SK-N-SH treated with all-trans-retinoic acid at 6 μM for 48 hours (cell line): ENCODE measurements around the gene ZNF451.

ENCODE experiments used
- CREB5 ChIP-seq: fragments of 250-450 bp; sonication (Bioruptor Pico); IDR thresholded peaks from 2 replicates; pipeline ENCODE4 v1.5.1; 2020; ENCODE audit warnings: low read depth, mild to moderate bottlenecking, moderate library complexity
- CSDC2 ChIP-seq: fragments of 250-450 bp; sonication (Bioruptor Pico); IDR thresholded peaks from 2 replicates; pipeline ENCODE4 v1.5.0; 2020; ENCODE audit warnings: mild to moderate bottlenecking, moderate library complexity
- GLIS3 ChIP-seq: fragments of 250-450 bp; sonication (Bioruptor Pico); IDR thresholded peaks from 2 replicates; pipeline ENCODE4 v1.5.0; 2020; ENCODE audit warnings: mild to moderate bottlenecking, moderate library complexity
- ISL1 ChIP-seq: fragments of 250-450 bp; sonication (Bioruptor Pico); IDR thresholded peaks from 2 replicates; pipeline ENCODE4 v2.1.2; 2022; ENCODE audit warnings: mild to moderate bottlenecking, moderate library complexity
- PATZ1 ChIP-seq: fragments of 250-450 bp; sonication (Bioruptor Pico); IDR thresholded peaks from 2 replicates; pipeline ENCODE4 v1.8.0; 2020; ENCODE audit warnings: mild to moderate bottlenecking, moderate library complexity, borderline replicate concordance
- POU6F1 ChIP-seq: fragments of 250-450 bp; sonication (Bioruptor Pico); IDR thresholded peaks from 2 replicates; pipeline ENCODE4 v1.8.0; 2021; ENCODE audit warnings: low read depth, mild to moderate bottlenecking, moderate library complexity, borderline replicate concordance
- RARB ChIP-seq: fragments of 250-450 bp; sonication (Bioruptor Pico); IDR thresholded peaks from 2 replicates; pipeline ENCODE4 v1.8.0; 2021; ENCODE audit warnings: mild to moderate bottlenecking, moderate library complexity
- TCF4 ChIP-seq: fragments of 250-450 bp; sonication (Bioruptor Pico); IDR thresholded peaks from 2 replicates; pipeline ENCODE4 v1.8.0; 2021; ENCODE audit warnings: mild to moderate bottlenecking, moderate library complexity, borderline replicate concordance
- ZNF70 ChIP-seq: fragments of 450-650 bp; formaldehyde crosslinking; IDR thresholded peaks from 2 replicates; pipeline ENCODE4 v1.5.0; 2020; ENCODE audit warnings: mild to moderate bottlenecking, moderate library complexity

DNA sequence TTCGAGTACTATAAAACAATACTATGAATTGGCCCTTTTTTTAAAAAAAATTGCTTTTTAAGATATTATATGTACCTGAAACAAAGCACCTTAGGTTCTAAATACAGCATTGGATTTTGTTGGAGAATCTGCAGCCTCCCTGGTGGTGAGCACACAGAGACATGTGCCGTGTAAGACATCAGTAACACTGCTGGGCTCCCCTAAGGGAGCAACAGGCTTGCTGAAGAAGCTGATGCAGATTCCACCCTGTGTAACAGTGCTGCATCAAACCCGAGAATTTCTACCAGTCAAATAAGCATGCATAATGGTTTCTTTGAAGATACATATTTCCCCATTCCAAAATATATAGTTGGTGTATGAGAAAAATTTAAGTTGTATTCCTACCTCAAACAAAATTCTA is 26.1 kb upstream of the ZNF451 start:
- no peak for TF ChIP-seq ZNF70
- no peak for TF ChIP-seq CSDC2 (CRISPR knock-in tag)
- TF ChIP-seq TCF4 = no peak
- TF ChIP-seq PATZ1 = no peak
- no peak for TF ChIP-seq CREB5
- TF ChIP-seq RARB (CRISPR knock-in tag) = no peak
- no peak for TF ChIP-seq ISL1 (CRISPR knock-in tag)
- TF ChIP-seq GLIS3 (CRISPR knock-in tag) = no peak
- no peak for TF ChIP-seq POU6F1 (CRISPR knock-in tag)
